Dedifferentiated amniotic fluid mesenchymal stem cell (primary cell): ENCODE results near the gene MRPL36.

ENCODE experiments used
- DNase-seq: peaks from one replicate; pipeline ENCODE4 v3.0.0-alpha.2; 2016; ENCODE audit errors: extremely low spot score

MRPL36 gene

DNA sequence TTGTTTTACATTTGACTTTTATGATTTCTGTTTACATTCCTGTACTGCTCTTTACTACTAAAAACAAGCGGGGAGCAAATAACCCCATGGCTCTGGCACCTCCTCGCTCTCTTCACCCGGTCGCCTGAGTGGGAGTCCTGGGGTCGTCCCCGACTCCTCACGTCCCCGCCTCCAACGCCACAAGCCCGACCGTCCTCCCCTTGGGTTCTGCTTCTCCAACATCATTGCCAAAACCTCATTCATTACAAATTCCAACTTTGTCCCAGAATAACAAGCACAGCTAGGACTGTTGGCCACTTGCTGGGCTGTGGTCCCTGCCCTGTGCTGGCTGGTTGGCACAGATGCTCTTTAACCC, 35.1 kb downstream of the MRPL36 start:
- no peak for DNase-seq

- no peak for DNase-seq
Measured at GRCh38 chr5:1763960-1764605, 35.6 kb downstream of the MRPL36 start.

GRCh38 chr5:1763548-1763911, 36.1 kb downstream of the MRPL36 start:
- peak; percentile 56 for DNase-seq

- DNase-seq, result no peak
Measured at GRCh38 chr5:1762883-1763547, 36.6 kb downstream of the MRPL36 start.

- no peak for DNase-seq
Measured at GRCh38 chr5:1762121-1762882, 37.3 kb downstream of the MRPL36 start.

- DNase-seq, result no peak
Measured at GRCh38 chr5:1761453-1761755, 38.2 kb downstream of the MRPL36 start.

- DNase-seq, result no peak
Measured at GRCh38 chr5:1760656-1761452, 38.8 kb downstream of the MRPL36 start.

DNA sequence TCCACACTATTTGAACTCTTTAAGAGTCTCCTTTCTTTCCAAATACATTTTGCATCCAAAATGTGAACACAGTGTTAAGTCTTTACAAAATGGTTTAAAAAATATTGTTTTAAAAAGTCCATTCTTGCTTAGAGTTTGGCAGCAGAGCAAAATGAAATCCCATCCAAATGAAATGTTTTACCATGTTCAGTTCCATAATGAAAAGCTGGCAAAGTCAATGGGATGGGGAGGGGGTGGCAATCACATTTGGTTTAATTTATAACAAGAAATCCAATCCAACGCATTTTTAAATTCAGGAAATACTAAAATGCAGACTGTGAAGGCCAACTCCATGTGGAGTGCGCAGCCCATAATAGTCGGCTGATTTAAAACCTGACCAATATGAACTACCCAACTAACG, 39.4 kb downstream of the MRPL36 start:
- no peak for DNase-seq

- DNase-seq, result no peak
Measured at GRCh38 chr5:1759378-1759970, 40.2 kb downstream of the MRPL36 start.

- DNase-seq, result no peak
Measured at GRCh38 chr5:1758574-1758973, 41.1 kb downstream of the MRPL36 start.

DNA sequence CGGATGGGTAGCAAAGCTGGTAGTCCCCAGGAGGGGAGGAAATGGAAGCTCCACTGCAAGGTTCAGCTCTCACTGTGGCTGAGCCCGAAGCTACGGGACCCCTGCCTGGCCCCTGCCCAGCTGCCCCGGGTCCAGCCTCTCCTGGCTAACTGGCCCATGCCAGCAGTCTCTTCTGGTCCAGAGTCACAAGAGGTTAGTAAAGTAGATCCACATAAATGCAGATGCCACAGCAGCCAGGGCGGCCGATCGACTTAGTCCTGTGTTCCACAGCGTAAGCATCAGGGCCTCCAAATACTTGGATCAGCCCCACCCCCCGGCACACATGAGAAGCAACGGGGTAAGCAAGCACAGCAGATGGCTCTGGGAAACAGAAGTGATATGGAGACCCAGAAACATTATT, 42.1 kb downstream of the MRPL36 start:
- no peak for DNase-seq

DNA sequence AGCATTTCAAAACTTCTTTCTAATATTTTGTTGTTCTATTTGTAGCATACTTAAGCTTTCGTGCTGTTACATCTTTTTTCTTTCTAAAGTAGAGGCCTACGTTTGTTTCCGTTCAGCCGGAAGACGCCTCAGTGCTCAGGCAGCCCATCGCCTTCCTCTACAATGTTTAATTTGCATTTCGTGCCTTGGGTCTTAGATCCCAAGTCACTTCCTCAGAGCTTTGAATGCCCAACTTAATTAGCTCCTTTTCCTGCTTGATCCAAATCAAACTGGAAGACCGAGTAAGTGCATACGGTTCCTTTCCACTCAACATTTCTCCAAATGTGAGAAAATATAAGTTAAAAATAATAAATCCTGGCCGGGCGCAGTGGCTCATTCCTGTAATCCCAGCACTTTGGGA, 43.2 kb downstream of the MRPL36 start:
- DNase-seq, result no peak

DNA sequence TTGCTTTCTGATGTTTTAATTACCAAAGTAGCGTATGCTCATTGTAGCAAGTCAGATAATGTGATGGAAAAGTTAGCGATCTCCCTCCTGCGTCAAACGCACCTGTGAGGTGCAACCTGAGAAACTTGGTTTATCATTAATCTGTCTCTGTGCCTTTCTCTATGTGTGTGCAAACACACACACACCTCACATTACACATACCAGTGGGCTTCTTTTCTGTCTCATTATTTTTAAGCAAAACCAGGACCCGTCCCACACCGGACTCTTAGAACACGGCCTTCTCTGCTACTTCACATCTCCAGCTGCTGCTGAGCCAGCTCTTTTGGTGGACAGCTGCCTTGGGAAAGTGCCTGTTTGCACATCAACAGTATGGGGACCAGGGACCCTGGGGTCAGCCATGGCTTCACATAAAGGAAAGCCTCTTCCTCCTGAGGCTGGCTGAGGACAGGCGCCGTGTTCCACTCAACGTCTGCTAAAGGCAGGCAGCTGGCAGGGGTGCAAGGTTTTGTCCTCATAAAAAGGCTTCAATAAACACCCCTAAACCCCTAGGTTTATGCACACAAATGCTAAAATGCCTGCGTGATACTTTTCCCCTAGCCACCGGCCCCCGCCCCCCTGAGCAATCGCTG, 44.2 kb downstream of the MRPL36 start:
- no peak for DNase-seq

DNA sequence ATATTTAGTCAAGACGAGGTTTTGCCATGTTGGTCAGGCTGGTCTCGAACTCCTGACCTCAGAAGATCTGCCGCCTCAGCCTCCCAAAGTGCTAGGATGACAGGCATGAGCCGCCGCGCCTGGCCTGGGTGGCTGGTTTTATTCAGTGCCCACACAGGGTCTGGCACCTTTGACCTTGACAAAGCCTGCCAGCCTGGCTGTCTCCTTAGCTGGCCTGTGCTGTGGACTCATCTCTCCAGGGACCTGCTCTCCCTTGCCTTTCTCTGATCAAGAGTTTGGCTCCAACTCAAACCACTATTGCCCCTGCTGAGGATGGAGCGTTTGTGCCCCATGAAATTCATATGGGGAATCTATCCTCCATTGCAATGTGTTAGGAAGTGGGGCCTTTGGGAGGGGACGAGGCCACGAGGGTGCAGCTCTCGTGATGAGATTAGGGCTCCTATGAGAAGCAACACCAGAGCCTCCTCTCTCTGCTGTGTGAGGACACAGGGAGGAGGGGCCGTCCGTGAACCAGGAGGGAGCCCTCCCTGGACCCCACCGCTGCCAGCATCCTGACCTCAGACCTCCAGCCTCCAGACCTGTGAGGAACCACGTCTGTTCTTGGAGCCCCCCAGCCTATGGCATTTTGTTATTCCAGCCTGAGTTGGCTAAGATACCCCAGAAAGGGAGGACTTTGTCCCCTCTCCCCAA, 45.0 kb downstream of the MRPL36 start:
- no peak for DNase-seq

GRCh38 chr5:1753490-1753889, 46.1 kb downstream of the MRPL36 start:
- no peak for DNase-seq

DNA sequence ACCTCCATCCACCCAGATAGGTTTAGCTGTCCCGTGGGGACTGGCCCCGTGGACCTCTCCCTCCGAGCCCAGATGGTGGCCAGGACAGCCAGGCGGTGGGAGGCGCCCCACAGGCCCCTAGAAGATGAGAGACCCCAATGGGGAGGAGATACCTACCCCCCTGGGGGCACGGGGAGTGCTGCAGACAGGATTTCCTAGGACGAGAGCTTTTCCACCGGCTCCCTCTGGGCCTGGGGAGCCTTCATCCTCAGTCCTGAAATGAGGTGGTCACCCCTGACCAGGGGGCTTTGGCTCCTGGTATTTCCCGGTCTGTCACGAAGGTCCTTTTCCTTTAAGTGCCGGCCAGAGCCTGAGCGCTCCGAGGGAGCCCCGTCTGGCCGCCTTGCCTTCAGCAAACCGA, 46.8 kb downstream of the MRPL36 start:
- no peak for DNase-seq

DNA sequence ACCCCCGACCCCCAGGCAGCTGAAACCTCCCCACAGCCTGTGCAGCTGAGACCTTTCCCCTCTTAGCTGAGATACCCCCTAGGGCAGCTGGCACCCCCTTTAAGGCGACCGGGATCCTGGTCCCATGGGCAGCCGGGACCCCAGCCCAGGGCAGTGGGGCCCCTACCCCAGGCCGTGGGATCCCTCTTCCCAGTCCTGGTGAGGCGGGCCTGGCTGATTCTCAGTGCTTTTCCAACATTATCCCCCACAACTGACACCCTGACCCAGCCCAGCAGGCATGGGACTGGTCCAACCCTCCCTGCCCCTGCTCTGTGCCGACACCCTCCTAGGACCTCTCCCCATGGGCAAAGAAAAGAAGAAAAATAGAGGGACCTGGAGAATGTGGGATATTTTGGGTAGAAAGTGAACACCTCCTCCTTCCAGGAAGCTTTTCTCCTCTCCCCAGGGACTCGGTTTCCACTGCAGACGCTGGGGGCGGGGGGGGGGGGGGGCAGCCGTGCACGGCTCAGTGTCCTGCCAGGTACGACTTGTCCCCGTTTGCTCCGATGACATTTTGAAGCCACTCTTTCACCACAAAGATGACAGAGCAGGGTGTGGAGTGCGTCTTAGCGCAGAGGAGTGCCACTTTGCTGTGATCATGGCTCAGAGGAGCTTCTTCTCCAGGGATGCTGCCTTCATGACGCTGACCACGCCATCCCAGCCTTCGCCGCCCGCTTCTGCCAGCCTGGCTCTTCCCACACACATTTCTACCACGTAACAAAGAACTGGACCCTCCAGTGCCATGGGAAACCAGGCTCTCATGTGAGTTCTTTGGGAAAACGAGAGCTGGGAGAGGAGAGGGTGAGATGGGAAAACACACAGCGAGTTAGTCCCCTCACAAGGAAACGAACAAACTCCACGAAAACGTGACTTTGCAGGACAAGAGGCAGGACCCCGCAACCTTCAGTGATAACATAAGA, 47.5 kb downstream of the MRPL36 start:
- DNase-seq, result no peak

GRCh38 chr5:1751026-1751863, 48.4 kb downstream of the MRPL36 start:
- no peak for DNase-seq

DNA sequence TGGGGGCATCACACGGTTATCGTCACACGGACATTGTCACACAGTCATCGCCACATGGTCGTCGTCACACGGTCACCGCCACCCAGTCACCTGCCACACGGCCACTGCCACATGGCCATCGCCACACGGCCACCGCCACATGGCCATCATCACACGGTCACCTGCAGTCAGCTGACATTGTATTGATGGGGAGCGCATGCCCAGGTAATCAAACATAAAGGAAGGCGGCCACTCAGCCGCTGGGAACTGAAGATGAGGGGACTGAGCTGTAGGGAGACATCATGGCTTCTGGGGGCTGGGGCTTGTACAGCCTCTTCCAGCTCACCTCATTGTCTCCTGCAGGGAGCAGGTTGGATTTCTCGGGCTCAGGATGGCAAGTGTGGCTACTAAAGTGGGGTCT, 49.2 kb downstream of the MRPL36 start:
- no peak for DNase-seq
